CD8-positive, alpha-beta memory T cell (primary cell): ENCODE measurements around the gene CARNS1. TPM values are rescaled to one million over a fixed set of nuclear protein-coding genes. Genes with fewer than 3 reads are reported as not detected.
A peak's percentile ranks its signal among the peaks of the same experiment; 100 is the strongest.

ENCODE experiments used
- CTCF ChIA-PET: fragments of 350-600 bp; sonication (Branson Sonifier 250); formaldehyde crosslinking; loops from one replicate; lab custom pipeline; 2021; ENCODE audit warnings: antibody characterized with exemption; lab: Charles Lee
- POLR2A ChIA-PET: fragments of 350-600 bp; sonication (Branson Sonifier 250); formaldehyde crosslinking; loops from one replicate; lab custom pipeline; 2021; ENCODE audit warnings: antibody characterized with exemption; lab: Charles Lee
- DNase-seq, 5 donors: peaks; one replicate each; pipeline versions ENCODE4 v3.0.0 to v3.0.0-alpha.2; 2020 to 2022; ENCODE audit warnings: mixed read lengths in 1 of 5
- H3K27ac ChIP-seq: one replicate; pipeline ENCODE4 v1.7.0; 2013; ENCODE audit warnings: low read depth, mild to moderate bottlenecking, low read length, moderate library complexity
- H3K27me3 ChIP-seq: 2 replicates; pipeline ENCODE4 v1.7.0; 2013; ENCODE audit warnings: low read length, mild to moderate bottlenecking; ENCODE audit not compliant: insufficient read depth, poor library complexity, severe bottlenecking
- H3K36me3 ChIP-seq: 2 replicates; pipeline ENCODE4 v1.7.0; 2013; ENCODE audit warnings: mild to moderate bottlenecking, low read length, moderate library complexity; ENCODE audit not compliant: insufficient read depth
- H3K4me1 ChIP-seq: 2 replicates; pipeline ENCODE4 v1.7.0; 2013; ENCODE audit warnings: mild to moderate bottlenecking, low read length, moderate library complexity; ENCODE audit not compliant: insufficient read depth
- H3K4me3 ChIP-seq: 2 replicates; pipeline ENCODE4 v1.7.0; 2013; ENCODE audit warnings: mild to moderate bottlenecking, low read length
- H3K9me3 ChIP-seq: 2 replicates; pipeline ENCODE4 v1.7.0; 2013; ENCODE audit warnings: mild to moderate bottlenecking, low read length
- H3K27ac Mint-ChIP-seq, 8 donors: one replicate each; pipeline ENCODE4 v1.8.0; 2020 to 2021; ENCODE audit warnings: mixed read lengths in 8 of 8, mild to moderate bottlenecking in 6 of 8, inconsistent platforms in 3 of 8, moderate library complexity in 3 of 8
- H3K27me3 Mint-ChIP-seq, 2 donors: one replicate each; pipeline ENCODE4 v1.8.0; 2020 to 2021; ENCODE audit warnings: mixed read lengths in 2 of 2, mild to moderate bottlenecking in 1 of 2, moderate library complexity in 1 of 2
- H3K36me3 Mint-ChIP-seq, 3 donors: one replicate each; pipeline ENCODE4 v1.8.0; 2020 to 2021; ENCODE audit warnings: mixed read lengths in 3 of 3, inconsistent platforms in 1 of 3, mild to moderate bottlenecking in 1 of 3
- H3K4me1 Mint-ChIP-seq, 3 donors: one replicate each; pipeline ENCODE4 v1.8.0; 2020 to 2021; ENCODE audit warnings: mixed read lengths in 3 of 3, inconsistent platforms in 1 of 3, mild to moderate bottlenecking in 1 of 3
- H3K4me3 Mint-ChIP-seq, 7 donors: one replicate each; pipeline ENCODE4 v1.8.0; 2020 to 2021; ENCODE audit warnings: mixed read lengths in 7 of 7, mild to moderate bottlenecking in 6 of 7, moderate library complexity in 4 of 7, inconsistent platforms in 2 of 7
- H3K9me3 Mint-ChIP-seq, 5 donors: one replicate each; pipeline ENCODE4 v1.8.0; 2020 to 2022; ENCODE audit warnings: mixed read lengths in 5 of 5, mild to moderate bottlenecking in 3 of 5, moderate library complexity in 2 of 5, inconsistent platforms in 1 of 5
- polyA plus RNA-seq: library from polyadenylated mRNA; unstranded; fragments of 300-500 nt; fragmentation: Illumina TruSeq; gene quantifications from one replicate; pipeline ENCODE4 v1.2.3, GENCODE V29; 2021
- total RNA-seq, 2 experiments: library from RNA; stranded (reverse); gene quantifications; one replicate each; pipeline ENCODE4 v1.2.3, GENCODE V29; 2021

Gene CARNS1
- total and polyA plus RNA-seq, 3 experiments from 2014 or later = 1.8 to 2.7 (median 2.0) TPM

DNA sequence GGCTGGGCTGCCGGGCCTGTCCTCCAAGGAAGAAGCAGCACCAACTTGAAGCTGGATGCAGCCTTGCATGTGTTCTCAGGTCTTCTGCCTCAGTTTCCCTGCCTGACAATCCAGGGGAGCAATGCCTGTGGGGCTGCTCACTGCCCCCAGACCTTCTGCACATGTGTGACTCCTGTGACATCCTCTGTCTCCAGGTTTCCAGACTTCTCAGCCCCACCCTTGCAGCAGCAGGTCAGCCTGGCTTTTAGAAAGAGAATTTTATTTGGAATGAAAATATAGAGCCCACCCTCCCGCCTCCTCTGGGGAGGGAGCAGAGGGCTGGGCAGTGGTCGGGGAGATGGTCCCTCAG, 22.3 kb downstream of the CARNS1 start:
- H3K36me3 ChIP-seq = peaks cover 16% of the 10 kb centered on the region
- Mint-ChIP-seq H3K27ac (peak overlapping the region; percentile 69 to 97 (median 93)), H3K36me3 (peaks cover 0 to 41% (median 4%) of the 10 kb centered on the region in 3 donors), H3K4me1 (peaks cover 48 to 82% (median 56%) of the 10 kb centered on the region in 3 donors), H3K4me3 (peak overlapping the region; percentile 96 to 99 (median 98)), H3K9me3 (peaks cover 0 to 2% (median 0%) of the 10 kb centered on the region in 5 donors), H3K27me3 (peaks cover 0 to 1% of the 10 kb centered on the region in 2 donors)
- peak overlapping the region; percentile 79 for H3K27ac ChIP-seq
- H3K4me3 ChIP-seq = peak overlapping the region; percentile 95
- H3K9me3 ChIP-seq = no peaks in the 10 kb centered on the region
- ChIA-PET CTCF (interaction anchor here (0.6 to 5.5 kb wide), 24 partner anchors 8 to 149 kb away, joined by 3 to 59 read pairs (median 5); partner anchors contain the start of genes AIP, CLCF1, PITPNM1 and POLD4), POLR2A (interaction anchor here (1.2 to 10.1 kb wide), 21 partner anchors 10 to 198 kb away, joined by 3 to 203 read pairs (median 17); partner anchors contain the start of genes AIP, CARNS1, GPR152 and PITPNM1)
- peaks cover 61% of the 10 kb centered on the region for H3K4me1 ChIP-seq
- H3K27me3 ChIP-seq = no peaks in the 10 kb centered on the region
- DNase-seq = no peak

DNA sequence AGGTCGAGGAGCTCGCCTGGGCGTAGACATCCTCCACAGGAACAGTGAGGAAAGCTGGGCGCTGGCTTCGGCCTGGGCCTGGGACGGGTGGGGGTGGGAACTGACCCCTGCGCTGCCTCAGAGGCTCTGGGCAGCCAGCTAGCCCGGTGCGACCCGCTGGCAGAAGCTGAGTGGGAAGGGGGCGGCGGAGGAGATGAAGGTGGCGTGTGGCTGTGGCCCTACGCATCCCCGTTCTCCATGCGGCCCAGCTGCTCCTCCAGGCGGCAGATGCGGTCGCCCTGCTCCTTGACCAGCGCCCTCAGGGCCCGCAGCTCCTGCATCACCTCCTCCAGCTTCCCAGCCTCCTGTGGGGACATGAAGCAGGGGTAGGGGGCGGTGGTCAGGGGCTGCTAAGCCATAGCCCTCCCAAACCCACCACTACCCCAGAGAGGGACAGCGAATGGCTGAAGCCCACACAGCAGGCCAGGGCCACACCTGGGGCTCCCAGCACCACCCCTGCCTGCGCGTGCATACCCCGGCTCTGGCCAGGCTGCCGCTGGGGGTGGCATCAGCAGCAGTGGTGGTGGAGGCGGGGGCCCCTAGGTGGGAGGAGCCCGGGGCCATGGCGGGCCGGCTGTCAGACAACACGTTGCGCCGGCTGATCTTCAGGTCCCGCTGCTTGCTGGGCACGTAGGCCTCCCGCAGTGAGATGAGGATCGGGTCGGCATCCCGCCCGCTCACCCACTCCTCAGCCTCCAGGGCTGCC, 22.9 kb downstream of the CARNS1 start:
- Mint-ChIP-seq H3K27me3 (peaks cover 0 to 1% of the 10 kb centered on the region in 2 donors), H3K4me3 (peak overlapping the region; percentile 96 to 99 (median 98)), H3K9me3 (peaks cover 0 to 2% (median 0%) of the 10 kb centered on the region in 5 donors), H3K27ac (peak overlapping the region; percentile 93 to 99 (median 94)), H3K4me1 (peaks cover 46 to 78% (median 53%) of the 10 kb centered on the region in 3 donors), H3K36me3 (peaks cover 0 to 35% (median 4%) of the 10 kb centered on the region in 3 donors)
- peak overlapping the region; percentile 95 for H3K4me3 ChIP-seq
- peaks cover 11% of the 10 kb centered on the region for H3K36me3 ChIP-seq
- CTCF ChIA-PET = interaction anchor here (0.6 to 5.5 kb wide), 21 partner anchors 10 to 150 kb away, joined by 3 to 59 read pairs (median 5); partner anchors contain the start of genes AIP, CLCF1, PITPNM1 and POLD4
- POLR2A ChIA-PET = interaction anchor here (0.5 to 10.1 kb wide), 21 partner anchors 10 to 199 kb away, joined by 3 to 203 read pairs (median 17); partner anchors contain the start of genes AIP, CARNS1, GPR152 and POLD4
- H3K27me3 ChIP-seq = no peaks in the 10 kb centered on the region
- DNase-seq = peak; percentile 70 to 87 (median 76)
- H3K9me3 ChIP-seq = no peaks in the 10 kb centered on the region
- peak overlapping the region; percentile 79 for H3K27ac ChIP-seq
- H3K4me1 ChIP-seq = peaks cover 56% of the 10 kb centered on the region

DNA sequence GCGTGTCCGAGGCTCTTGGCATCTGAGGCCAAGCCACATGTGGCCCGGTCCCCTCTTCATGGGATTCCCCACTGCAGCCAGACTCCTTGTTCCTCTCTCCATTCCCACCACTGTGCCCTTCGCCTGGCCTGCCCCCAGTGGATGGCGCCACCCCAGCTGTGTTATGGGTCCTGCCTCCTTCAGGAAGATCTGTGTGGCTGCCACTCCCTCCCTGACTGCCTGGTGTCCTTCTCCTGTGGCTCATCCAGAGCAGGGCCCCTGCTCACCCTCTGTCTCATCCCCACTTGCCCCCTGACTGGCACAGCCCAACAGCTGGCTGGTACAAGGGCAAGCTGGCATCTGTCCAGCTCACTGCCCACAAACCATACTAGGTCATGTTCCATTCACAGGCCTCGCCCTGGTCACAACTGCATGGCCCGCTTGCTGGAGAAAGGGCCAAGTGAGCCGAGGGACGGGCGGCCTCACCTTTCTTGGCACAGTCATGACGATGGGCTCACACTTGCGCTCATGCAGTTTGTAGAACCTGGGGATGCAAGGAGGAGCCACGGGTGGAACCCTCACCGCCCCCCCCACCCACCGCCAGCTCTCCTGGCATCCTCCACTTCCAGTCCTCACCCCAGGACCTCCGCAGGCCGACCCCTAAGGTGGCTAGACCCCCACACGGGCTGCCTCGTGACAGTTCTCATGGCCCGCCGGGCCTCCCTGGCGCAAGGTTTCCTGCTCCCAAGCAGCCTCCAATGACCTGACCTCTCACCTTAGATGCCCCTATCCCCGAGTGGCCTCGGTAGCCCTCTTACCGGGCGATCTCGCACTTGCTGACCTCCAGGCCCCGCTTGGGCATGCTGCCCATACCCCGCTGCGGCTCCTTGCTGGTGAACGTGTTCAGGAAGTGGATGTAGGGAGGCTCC, 24.1 kb downstream of the CARNS1 start:
- Histone ChIP-seq H3K36me3 (peaks cover 11% of the 10 kb centered on the region), H3K4me3 (peak overlapping the region; percentile 95), H3K9me3 (no peaks in the 10 kb centered on the region), H3K27ac (peak overlapping the region; percentile 24), H3K4me1 (peaks cover 53% of the 10 kb centered on the region), H3K27me3 (no peaks in the 10 kb centered on the region)
- H3K4me3 Mint-ChIP-seq = peak overlapping the region; percentile 96 to 99 (median 98)
- peak overlapping the region; percentile 89 to 99 (median 94) for H3K27ac Mint-ChIP-seq
- ChIA-PET CTCF (interaction anchor here (0.7 to 5.5 kb wide), 8 partner anchors 8 to 83 kb away, joined by 3 to 59 read pairs (median 8); partner anchors contain the start of genes PITPNM1, PPP1CA, TBC1D10C and TMEM134), POLR2A (interaction anchor here (0.7 to 10.1 kb wide), 6 partner anchors 12 to 48 kb away, joined by 3 to 203 read pairs (median 15); partner anchors contain the start of genes PPP1CA, RAD9A, RPS6KB2 and TBC1D10C)
- H3K9me3 Mint-ChIP-seq = peaks cover 0 to 2% (median 0%) of the 10 kb centered on the region in 5 donors
- peaks cover 0 to 26% (median 4%) of the 10 kb centered on the region in 3 donors for H3K36me3 Mint-ChIP-seq
- DNase-seq = peak in 2 of 5 donors; percentile 32 to 44
- H3K4me1 Mint-ChIP-seq = peaks cover 46 to 77% (median 46%) of the 10 kb centered on the region in 3 donors
- peaks cover 0 to 1% of the 10 kb centered on the region in 2 donors for H3K27me3 Mint-ChIP-seq

DNA sequence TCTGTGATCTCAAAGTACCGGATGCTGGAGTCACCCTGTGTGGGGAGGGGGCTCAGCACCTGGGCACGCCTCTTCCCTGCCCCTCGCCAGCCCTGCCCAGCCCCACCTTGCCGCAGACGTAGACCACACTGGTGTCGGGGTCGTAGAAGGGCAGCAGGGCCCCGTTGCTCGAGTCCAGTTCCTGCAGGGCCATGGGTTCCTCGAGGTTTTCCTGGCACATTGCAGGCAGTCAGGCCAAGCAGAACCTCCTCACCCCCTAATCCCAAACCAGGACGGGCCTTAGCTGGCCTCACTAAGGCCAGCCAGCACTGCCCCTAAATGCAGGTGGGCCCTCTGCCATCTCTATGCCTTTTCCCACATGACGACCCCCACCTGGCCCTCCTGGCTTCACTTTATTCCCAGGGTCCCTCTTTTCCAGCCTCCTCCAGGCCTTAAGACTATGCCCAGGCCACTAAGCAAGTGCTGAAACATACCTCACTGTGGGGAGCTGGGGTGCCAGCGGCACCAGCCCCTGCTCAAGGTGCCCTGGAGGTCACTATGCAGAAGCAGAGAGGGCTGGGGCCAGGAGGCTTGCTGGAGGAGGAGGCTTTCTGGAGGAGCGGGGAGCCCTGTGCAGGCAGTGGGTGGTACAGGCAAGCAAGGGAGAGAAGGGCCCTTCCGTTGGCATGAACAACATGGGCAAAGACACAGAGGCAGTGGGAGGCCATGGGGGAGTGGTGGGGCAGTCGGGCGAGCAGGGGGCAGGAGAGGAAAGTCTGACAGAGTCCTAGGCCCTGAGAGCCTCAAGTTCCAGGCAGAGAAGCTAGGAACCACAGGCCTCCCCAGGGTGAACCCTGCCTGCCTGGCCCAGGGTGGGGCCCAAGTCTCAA, 25.0 kb downstream of the CARNS1 start:
- peaks cover 0 to 20% (median under 1%) of the 10 kb centered on the region in 3 donors for H3K36me3 Mint-ChIP-seq
- peaks cover 0 to 1% of the 10 kb centered on the region in 2 donors for H3K27me3 Mint-ChIP-seq
- H3K4me3 Mint-ChIP-seq = peak overlapping the region; percentile 79 to 99 (median 98)
- no peaks in the 10 kb centered on the region for H3K9me3 ChIP-seq
- peaks cover 53% of the 10 kb centered on the region for H3K4me1 ChIP-seq
- H3K4me3 ChIP-seq = no peak overlapping the region
- H3K27me3 ChIP-seq = no peaks in the 10 kb centered on the region
- ChIA-PET CTCF (interaction anchor here (0.9 to 5.5 kb wide), 4 partner anchors 28 to 66 kb away, joined by 3 to 59 read pairs (median 3); partner anchors contain the start of genes PPP1CA and TBC1D10C), POLR2A (interaction anchor here (0.7 to 1.0 kb wide), 2 partner anchors 25 to 44 kb away, joined by 3 read pairs; no protein-coding TSS in a partner anchor)
- peaks cover 5% of the 10 kb centered on the region for H3K36me3 ChIP-seq
- no peak overlapping the region for H3K27ac ChIP-seq
- peak in 1 of 5 donors; percentile 39 for DNase-seq
- H3K4me1 Mint-ChIP-seq = peaks cover 50 to 77% (median 50%) of the 10 kb centered on the region in 3 donors
- peak overlapping the region; percentile 89 to 99 (median 94) for H3K27ac Mint-ChIP-seq
- H3K9me3 Mint-ChIP-seq = peaks cover 0 to 2% (median 0%) of the 10 kb centered on the region in 5 donors

DNA sequence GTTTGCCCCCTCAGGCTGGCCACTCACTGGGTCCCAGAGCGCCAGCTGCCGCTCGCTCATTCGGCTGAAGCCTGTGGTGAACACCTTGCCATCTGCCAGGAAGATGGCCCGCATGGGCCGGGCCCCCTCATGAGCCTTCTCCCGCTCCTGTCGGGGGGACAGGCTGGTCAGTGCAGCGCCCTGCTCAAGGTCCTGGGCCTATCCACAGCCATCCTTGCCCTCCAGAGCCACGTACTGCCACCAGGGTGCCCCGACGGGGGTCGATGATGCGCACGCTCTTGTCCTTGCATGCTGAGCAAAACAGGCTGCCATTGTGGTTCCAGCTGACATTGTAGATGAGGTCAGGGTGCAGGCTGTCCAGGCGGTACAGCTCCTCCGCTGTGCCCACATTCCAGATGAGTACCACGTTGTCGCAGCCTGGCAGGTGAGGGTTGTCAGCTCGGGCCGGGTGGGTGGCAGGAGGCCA, 25.7 kb downstream of the CARNS1 start:
- POLR2A ChIA-PET = interaction anchor here (0.6 to 1.0 kb wide), 2 partner anchors 24 to 48 kb away, joined by 3 to 4 read pairs; no protein-coding TSS in a partner anchor
- DNase-seq = peak in 2 of 5 donors; percentile 25 to 43
- Mint-ChIP-seq H3K9me3 (peaks cover 0 to 2% (median 0%) of the 10 kb centered on the region in 5 donors), H3K27me3 (peaks cover 0 to 1% of the 10 kb centered on the region in 2 donors), H3K36me3 (peaks cover 0 to 15% (median 0%) of the 10 kb centered on the region in 3 donors), H3K4me1 (peaks cover 52 to 79% (median 56%) of the 10 kb centered on the region in 3 donors), H3K4me3 (peak overlapping the region in 5 of 7 donors; percentile 30 to 99 (median 73)), H3K27ac (peak overlapping the region; percentile 77 to 97 (median 87))
- Histone ChIP-seq H3K27me3 (no peaks in the 10 kb centered on the region), H3K27ac (no peak overlapping the region), H3K4me3 (no peak overlapping the region), H3K9me3 (no peaks in the 10 kb centered on the region), H3K36me3 (no peaks in the 10 kb centered on the region), H3K4me1 (peaks cover 54% of the 10 kb centered on the region)
- CTCF ChIA-PET = interaction anchor here (0.8 to 5.5 kb wide), 5 partner anchors 27 to 65 kb away, joined by 3 to 59 read pairs (median 3); partner anchors contain the start of genes PPP1CA and TBC1D10C

DNA sequence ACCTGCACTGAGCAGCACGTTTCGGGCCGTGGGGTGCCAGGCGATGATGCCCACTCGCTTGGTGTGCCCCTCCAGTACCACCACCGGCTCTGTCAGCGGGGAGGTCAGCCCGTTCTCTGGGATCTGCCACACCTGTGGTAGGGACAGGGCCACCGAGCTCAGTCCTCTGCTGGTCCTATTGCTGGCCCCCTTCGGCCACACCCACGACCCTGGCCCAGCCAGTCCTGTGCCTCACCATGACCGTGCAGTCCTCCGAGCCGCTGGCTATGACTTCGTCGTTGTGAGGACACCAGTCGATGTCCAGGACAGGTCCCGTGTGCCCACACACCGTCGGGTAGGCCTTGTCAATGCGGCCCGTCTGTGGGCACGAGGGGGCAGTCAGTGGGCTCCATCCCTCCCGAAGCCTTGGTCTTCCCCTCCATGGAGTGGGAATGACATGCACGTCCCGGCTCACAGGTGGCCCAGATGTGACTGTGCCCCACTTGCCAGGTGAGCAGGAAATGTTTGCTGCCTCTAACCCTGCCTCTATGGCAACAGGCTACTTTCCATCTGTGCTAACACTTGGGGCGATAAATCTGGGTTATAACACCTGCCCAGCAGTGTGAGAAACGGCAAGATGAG, 26.4 kb downstream of the CARNS1 start:
- no peaks in the 10 kb centered on the region for H3K27me3 ChIP-seq
- peaks cover 55 to 80% (median 60%) of the 10 kb centered on the region in 3 donors for H3K4me1 Mint-ChIP-seq
- no peak overlapping the region for H3K27ac ChIP-seq
- peak overlapping the region; percentile 74 to 97 (median 89) for H3K27ac Mint-ChIP-seq
- H3K4me3 ChIP-seq = no peak overlapping the region
- ChIA-PET CTCF (interaction anchor here (0.8 to 0.9 kb wide), 3 partner anchors 26 to 51 kb away, joined by 3 to 5 read pairs (median 3); partner anchors contain the start of gene PPP1CA), POLR2A (interaction anchor here (1.0 kb wide), 1 partner anchor 23 kb away, joined by 3 read pairs; no protein-coding TSS in a partner anchor)
- peaks cover 57% of the 10 kb centered on the region for H3K4me1 ChIP-seq
- peaks cover 0 to 1% of the 10 kb centered on the region in 2 donors for H3K27me3 Mint-ChIP-seq
- no peaks in the 10 kb centered on the region for H3K9me3 ChIP-seq
- H3K9me3 Mint-ChIP-seq = peaks cover 0 to 2% (median 0%) of the 10 kb centered on the region in 5 donors
- H3K4me3 Mint-ChIP-seq = peak overlapping the region; percentile 33 to 79 (median 65)
- no peaks in the 10 kb centered on the region for H3K36me3 ChIP-seq
- DNase-seq = peak in 2 of 5 donors; percentile 47 to 62
- peaks cover 0 to 10% (median 0%) of the 10 kb centered on the region in 3 donors for H3K36me3 Mint-ChIP-seq
